ENCODE data around the gene ERBB2.

DNA sequence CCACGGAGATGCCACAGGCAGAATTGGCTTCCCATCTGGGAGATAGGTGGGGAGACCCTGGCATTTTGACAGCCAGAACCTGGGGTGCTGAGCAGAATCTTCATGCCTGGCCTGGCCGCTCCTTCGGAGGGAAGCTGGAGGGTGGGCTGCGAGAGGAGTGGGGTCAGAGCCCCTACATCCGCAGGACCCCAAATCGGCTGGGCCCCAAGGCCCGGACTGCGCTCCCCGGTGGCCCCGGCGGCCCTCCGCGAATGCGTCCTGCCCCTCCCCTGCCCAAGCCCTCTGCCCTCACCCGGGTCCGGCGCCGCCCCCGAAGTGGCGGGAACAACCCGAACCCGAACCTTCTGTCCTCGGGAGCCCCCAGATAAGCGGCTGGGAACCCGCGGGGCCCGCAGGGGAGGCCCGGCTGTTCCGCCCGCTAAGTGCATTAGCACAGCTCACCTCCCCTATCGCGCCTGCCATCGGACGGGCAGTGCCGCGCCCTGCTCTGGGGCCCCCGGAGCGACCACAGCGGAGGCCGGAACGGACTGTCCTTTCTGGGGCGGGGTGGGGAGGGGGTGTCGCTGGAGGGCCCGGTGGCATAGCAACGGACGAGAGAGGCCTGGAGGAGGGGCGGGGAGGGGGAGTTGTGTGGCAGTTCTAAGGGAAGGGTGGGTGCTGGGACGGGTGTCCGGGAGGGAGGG lies 32.5 kb upstream of the ERBB2 start:
- no peak for TF ChIP-seq CTCF (conservative IDR thresholded peaks at IDR 0.05)
- TF ChIP-seq ZFX (IDR thresholded peaks at IDR 0.05) = no peak
